GM18873 (cell line): ENCODE data around the gene UPK3BL1.
A peak's percentile ranks its signal among the peaks of the same experiment; 100 is the strongest.
"Not testable (repeated sequence)": the region's sequence is repeated elsewhere in the genome, so short reads cannot be mapped to it uniquely, and the experiment has no call there.

Source experiments
- ATAC-seq: cut with Tn5 transposase; IDR thresholded peaks from one replicate; pipeline ENCODE4 v1.9.1; 2021; ENCODE audit warnings: mild to moderate bottlenecking, moderate library complexity, moderate number of reproducible peaks; ENCODE audit not compliant: unreplicated experiment, low FRiP score

The UPK3BL1 gene

GRCh38 chr7:102642691-102643090 lies at the start of gene UPK3BL1:
Gene UPK3BL1 (minus strand): TSS chr7:102642791. CDS start chr7:102642741, 50 bp downstream.
- not testable (repeated sequence) for ATAC-seq

GRCh38 chr7:102690602-102691001 lies 48.0 kb upstream of the UPK3BL1 start:
- not testable (repeated sequence) for ATAC-seq

- ATAC-seq, result not testable (repeated sequence)
These were observed 47.1 kb upstream of the UPK3BL1 start for GRCh38 chr7:102689436-102690282.

GRCh38 chr7:102688299-102689036 lies 45.9 kb upstream of the UPK3BL1 start:
- peak; percentile 67 for ATAC-seq

- ATAC-seq, result not testable (repeated sequence)
These were observed 40.0 kb upstream of the UPK3BL1 start for GRCh38 chr7:102682560-102682959.

GRCh38 chr7:102680780-102681179 lies 38.2 kb upstream of the UPK3BL1 start:
- not testable (repeated sequence) for ATAC-seq

- not testable (repeated sequence) for ATAC-seq
These were observed 33.0 kb upstream of the UPK3BL1 start for GRCh38 chr7:102675545-102675944.

GRCh38 chr7:102673447-102674067 lies 31.0 kb upstream of the UPK3BL1 start:
- not testable (repeated sequence) for ATAC-seq

GRCh38 chr7:102671956-102672307 lies 29.3 kb upstream of the UPK3BL1 start:
- ATAC-seq, result not testable (repeated sequence)

GRCh38 chr7:102671166-102671955 lies 28.8 kb upstream of the UPK3BL1 start, which contains the start of gene POLR2J2:
Gene POLR2J2 (minus strand): TSS chr7:102671663. CDS start chr7:102671601, 62 bp downstream.
- ATAC-seq, result not testable (repeated sequence)

- ATAC-seq, result not testable (repeated sequence)
These were observed 24.9 kb upstream of the UPK3BL1 start for GRCh38 chr7:102667523-102667922.

- not testable (repeated sequence) for ATAC-seq
These were observed 24.3 kb upstream of the UPK3BL1 start for GRCh38 chr7:102666850-102667249.

- not testable (repeated sequence) for ATAC-seq
These were observed 22.2 kb upstream of the UPK3BL1 start for GRCh38 chr7:102664765-102665164.

GRCh38 chr7:102649924-102650323 lies 7.3 kb upstream of the UPK3BL1 start, which contains the start of gene SPDYE2B:
Gene SPDYE2B (plus strand): TSS chr7:102650319. CDS start chr7:102652349, 2,030 bp downstream.
- ATAC-seq, result not testable (repeated sequence)

GRCh38 chr7:102647813-102648212 lies 5.2 kb upstream of the UPK3BL1 start:
- ATAC-seq, result not testable (repeated sequence)

GRCh38 chr7:102643404-102643803 lies 813 bp upstream of the UPK3BL1 start:
- ATAC-seq, result not testable (repeated sequence)

GRCh38 chr7:102638848-102639247 lies 3.7 kb downstream of the UPK3BL1 start:
- ATAC-seq, result not testable (repeated sequence)

- not testable (repeated sequence) for ATAC-seq
These were observed 5.6 kb downstream of the UPK3BL1 start for GRCh38 chr7:102636956-102637355.

GRCh38 chr7:102635354-102635753 lies 7.2 kb downstream of the UPK3BL1 start:
- not testable (repeated sequence) for ATAC-seq

GRCh38 chr7:102634299-102634698 lies 8.3 kb downstream of the UPK3BL1 start:
- not testable (repeated sequence) for ATAC-seq
